WI38 (cell line): ENCODE data around the gene LECT2.

Experiments used
- H3K4me3 ChIP-seq: 2 replicates; pipeline ENCODE4 v1.5.1; 2011; ENCODE audit warnings: low read depth, mild to moderate bottlenecking, control low read depth, low read length
- CTCF ChIP-seq: IDR thresholded peaks from 2 replicates; pipeline ENCODE4 v1.5.1; 2012; ENCODE audit warnings: low read depth, mild to moderate bottlenecking, control low read depth, low read length

Gene LECT2

GRCh38 chr5:135953850-135954249, 933 bp downstream of the LECT2 start:
- TF ChIP-seq CTCF, result no peak
- H3K4me3 ChIP-seq, result no peak overlapping the region

GRCh38 chr5:135952683-135953082, 2.1 kb downstream of the LECT2 start:
- no peak for TF ChIP-seq CTCF
- no peak overlapping the region for H3K4me3 ChIP-seq

- no peak for TF ChIP-seq CTCF
- H3K4me3 ChIP-seq, result no peak overlapping the region
These were observed 3.0 kb downstream of the LECT2 start for GRCh38 chr5:135951807-135952206.

- no peak for TF ChIP-seq CTCF
- H3K4me3 ChIP-seq, result no peak overlapping the region
These were observed 3.5 kb downstream of the LECT2 start for GRCh38 chr5:135951257-135951656.

- no peak overlapping the region for H3K4me3 ChIP-seq
- TF ChIP-seq CTCF, result no peak
These were observed 4.2 kb downstream of the LECT2 start for GRCh38 chr5:135950611-135951010.

- TF ChIP-seq CTCF, result peak; percentile 52
- H3K4me3 ChIP-seq, result no peak overlapping the region
These were observed 9.7 kb downstream of the LECT2 start for GRCh38 chr5:135944967-135945560.

GRCh38 chr5:135944564-135944963, 10.2 kb downstream of the LECT2 start:
- H3K4me3 ChIP-seq, result no peak overlapping the region
- TF ChIP-seq CTCF, result no peak
